COLO668 (cell line): ENCODE data around the gene ZNF76.

ENCODE experiments used
- DNase-seq: peaks from one replicate; lab custom pipeline; 2025; ENCODE audit not compliant: unreplicated experiment; lab: John Stamatoyannopoulos, UW

The ZNF76 gene

GRCh38 chr6:35236223-35236622 lies 23.3 kb upstream of the ZNF76 start:
- DNase-seq, result no peak

- no peak for DNase-seq
Observed at GRCh38 chr6:35237476-35237875, 22.1 kb upstream of the ZNF76 start.

- no peak for DNase-seq
Observed at GRCh38 chr6:35238843-35239289, 20.7 kb upstream of the ZNF76 start.

GRCh38 chr6:35239581-35239980 lies 20.0 kb upstream of the ZNF76 start:
- no peak for DNase-seq

- peak; percentile 66 for DNase-seq
Observed at GRCh38 chr6:35240838-35241801, 18.4 kb upstream of the ZNF76 start.

GRCh38 chr6:35242486-35242885 lies 17.0 kb upstream of the ZNF76 start:
- DNase-seq, result no peak

- no peak for DNase-seq
Observed at GRCh38 chr6:35242906-35243305, 16.6 kb upstream of the ZNF76 start.

GRCh38 chr6:35243386-35243958 lies 16.1 kb upstream of the ZNF76 start:
- no peak for DNase-seq

GRCh38 chr6:35244551-35244950 lies 15.0 kb upstream of the ZNF76 start:
- no peak for DNase-seq

- no peak for DNase-seq
Observed at GRCh38 chr6:35247642-35248231, 11.8 kb upstream of the ZNF76 start.

- no peak for DNase-seq
Observed at GRCh38 chr6:35248300-35248699, 11.2 kb upstream of the ZNF76 start.

- DNase-seq, result no peak
Observed at GRCh38 chr6:35248965-35249364, 10.6 kb upstream of the ZNF76 start.

- DNase-seq, result no peak
Observed at GRCh38 chr6:35251949-35252348, 7.6 kb upstream of the ZNF76 start.

GRCh38 chr6:35253249-35253648 lies 6.3 kb upstream of the ZNF76 start:
- no peak for DNase-seq

GRCh38 chr6:35258336-35258735 lies 1.2 kb upstream of the ZNF76 start:
- DNase-seq, result no peak

- peak; percentile 50 for DNase-seq
Observed at GRCh38 chr6:35258858-35259193, 709 bp upstream of the ZNF76 start.

- peak; percentile 62 for DNase-seq
Observed at GRCh38 chr6:35259948-35260590, 534 bp downstream of the ZNF76 start.

GRCh38 chr6:35260591-35261570 lies 1.3 kb downstream of the ZNF76 start:
- DNase-seq, result no peak

GRCh38 chr6:35262596-35262995 lies 3.1 kb downstream of the ZNF76 start:
- no peak for DNase-seq

GRCh38 chr6:35264550-35265274 lies 5.2 kb downstream of the ZNF76 start:
- DNase-seq, result no peak
